GM19438 (cell line): ENCODE data around the gene LETM1.

Source experiments
- ATAC-seq: cut with Tn5 transposase; IDR thresholded peaks from one replicate; pipeline ENCODE4 v1.9.1; 2021; ENCODE audit warnings: low read depth; ENCODE audit not compliant: unreplicated experiment

The LETM1 gene

GRCh38 chr4:1783015-1783414 lies 72.9 kb downstream of the LETM1 start:
- ATAC-seq: no peak

- no peak for ATAC-seq
Observed at GRCh38 chr4:1780435-1780834, 75.5 kb downstream of the LETM1 start.

- ATAC-seq: no peak
Observed at GRCh38 chr4:1779588-1780382, 76.2 kb downstream of the LETM1 start.

- no peak for ATAC-seq
Observed at GRCh38 chr4:1778642-1779392, 77.1 kb downstream of the LETM1 start.

- no peak for ATAC-seq
Observed at GRCh38 chr4:1777822-1778641, 77.9 kb downstream of the LETM1 start.

GRCh38 chr4:1776521-1777161 lies 79.3 kb downstream of the LETM1 start:
- no peak for ATAC-seq

GRCh38 chr4:1775731-1776500 lies 80.0 kb downstream of the LETM1 start:
- ATAC-seq: no peak

GRCh38 chr4:1773754-1774153 lies 82.2 kb downstream of the LETM1 start:
- ATAC-seq: no peak

- ATAC-seq: no peak
Observed at GRCh38 chr4:1772853-1773538, 83.0 kb downstream of the LETM1 start.

- ATAC-seq: no peak
Observed at GRCh38 chr4:1771555-1772305, 84.2 kb downstream of the LETM1 start.

- ATAC-seq: no peak
Observed at GRCh38 chr4:1770791-1771231, 85.1 kb downstream of the LETM1 start.

- ATAC-seq: no peak
Observed at GRCh38 chr4:1770245-1770644, 85.7 kb downstream of the LETM1 start.

GRCh38 chr4:1769692-1770091 lies 86.3 kb downstream of the LETM1 start:
- ATAC-seq: no peak

GRCh38 chr4:1768367-1769034 lies 87.5 kb downstream of the LETM1 start:
- ATAC-seq: no peak

GRCh38 chr4:1767770-1768366 lies 88.1 kb downstream of the LETM1 start:
- no peak for ATAC-seq

- ATAC-seq: no peak
Observed at GRCh38 chr4:1767061-1767769, 88.7 kb downstream of the LETM1 start.
